Measurements from ENCODE around the gene KDM8. TPM values are rescaled to one million over a fixed set of nuclear protein-coding genes. Genes with fewer than 3 reads are reported as not detected.

Gene KDM8
- total RNA-seq, 8 experiments from 2014 or later: 2.1 to 9.9 (median 4.9) TPM

DNA sequence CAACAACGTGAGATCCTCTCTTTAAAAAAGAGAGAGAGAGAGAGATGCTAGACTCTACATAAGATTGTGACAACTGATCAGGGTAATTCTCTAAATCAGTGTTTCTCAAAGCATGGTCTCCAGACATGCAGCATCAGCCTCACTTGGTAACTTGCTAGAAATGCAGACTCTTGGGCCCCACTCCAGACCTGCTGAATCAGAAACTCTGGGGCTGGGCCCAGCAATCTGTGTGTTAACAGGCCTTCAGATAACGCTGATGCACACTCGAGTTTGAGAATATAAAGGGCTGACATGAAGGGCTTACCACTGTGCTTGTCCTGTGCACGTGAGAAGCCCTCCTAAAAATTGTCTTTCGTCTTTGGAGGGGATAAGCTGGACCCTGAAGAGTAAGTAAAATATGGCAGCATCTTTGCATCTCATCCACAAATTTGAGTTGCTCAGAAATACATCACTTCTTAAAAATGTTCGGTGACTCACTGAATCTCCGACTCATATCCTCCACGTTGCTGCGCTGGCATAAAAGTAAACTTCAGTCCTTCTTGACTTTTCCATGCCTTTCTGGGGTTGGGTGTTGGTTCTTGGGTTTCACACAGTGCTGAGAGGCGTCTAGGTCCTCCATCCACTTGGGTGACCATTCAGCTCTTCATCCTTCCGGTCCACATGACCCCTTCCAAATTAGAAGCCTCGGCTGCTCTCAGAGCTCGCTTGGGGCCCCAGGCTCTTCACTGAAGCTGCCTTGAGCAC, 26.1 kb upstream of the KDM8 start:
- Histone ChIP-seq H3K27ac (no peak overlapping the region), H3K4me1 (replicated peaks in 1 of 2) (no peaks in the 10 kb centered on the region), H3K4me3 (no peak overlapping the region)
- WGBS, 10 experiments: 23 to 79% (median 66%) methylated on average over 3 to 9 of the region's 13 CpGs; no CpG with 5 or more reads in 2 of the 10 experiments
- ATAC-seq (replicated peaks in 6 of 8): no peak
- in situ Hi-C loops (cut with MboI; ENCODE audit: low pct_unique_long_range_greater_than_20kb in 2 of 9, low sequenced_read_pairs in 9 of 9, unreplicated experiment in 9 of 9): no loop called here

DNA sequence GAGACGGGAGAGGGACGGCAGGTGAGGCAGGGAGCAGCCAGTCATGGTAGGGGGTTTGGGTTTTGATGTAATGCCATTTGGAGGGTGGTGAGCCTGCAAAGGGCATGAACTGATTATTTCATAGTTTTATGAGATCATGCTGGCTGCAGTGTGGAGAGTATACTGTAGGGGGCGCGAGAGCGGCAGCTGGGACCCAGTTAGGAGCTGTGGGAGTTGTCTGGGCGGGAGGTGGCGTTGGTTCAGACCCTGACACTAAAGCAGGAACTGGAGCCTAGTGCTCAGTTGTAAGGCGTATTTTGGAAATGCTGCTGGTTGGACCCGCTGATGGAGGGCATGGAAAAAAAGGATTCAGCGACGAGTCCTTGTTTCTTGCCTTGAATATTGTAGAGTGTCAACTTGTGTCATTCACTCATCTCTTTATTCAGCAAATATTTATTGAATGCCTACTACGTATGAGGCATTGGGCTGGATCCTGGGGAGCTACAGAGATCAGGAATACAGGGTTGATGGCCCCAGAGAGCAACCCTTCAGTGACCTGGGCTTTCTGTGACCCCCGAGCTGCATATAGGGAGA, 23.7 kb upstream of the KDM8 start:
- H3K4me1 ChIP-seq (replicated peaks in 1 of 2): no peaks in the 10 kb centered on the region
- 0 to 80% (median 22%) methylated on average over 1 to 13 of the region's 13 CpGs for WGBS, 10 experiments
- in situ Hi-C loops (cut with MboI; ENCODE audit: low pct_unique_long_range_greater_than_20kb in 2 of 9, low sequenced_read_pairs in 9 of 9, unreplicated experiment in 9 of 9): no loop called here
- H3K4me3 ChIP-seq: no peak overlapping the region
- peak; percentile 30 to 90 (median 75) for ATAC-seq (replicated peaks in 6 of 8)
- H3K27ac ChIP-seq: no peak overlapping the region

DNA sequence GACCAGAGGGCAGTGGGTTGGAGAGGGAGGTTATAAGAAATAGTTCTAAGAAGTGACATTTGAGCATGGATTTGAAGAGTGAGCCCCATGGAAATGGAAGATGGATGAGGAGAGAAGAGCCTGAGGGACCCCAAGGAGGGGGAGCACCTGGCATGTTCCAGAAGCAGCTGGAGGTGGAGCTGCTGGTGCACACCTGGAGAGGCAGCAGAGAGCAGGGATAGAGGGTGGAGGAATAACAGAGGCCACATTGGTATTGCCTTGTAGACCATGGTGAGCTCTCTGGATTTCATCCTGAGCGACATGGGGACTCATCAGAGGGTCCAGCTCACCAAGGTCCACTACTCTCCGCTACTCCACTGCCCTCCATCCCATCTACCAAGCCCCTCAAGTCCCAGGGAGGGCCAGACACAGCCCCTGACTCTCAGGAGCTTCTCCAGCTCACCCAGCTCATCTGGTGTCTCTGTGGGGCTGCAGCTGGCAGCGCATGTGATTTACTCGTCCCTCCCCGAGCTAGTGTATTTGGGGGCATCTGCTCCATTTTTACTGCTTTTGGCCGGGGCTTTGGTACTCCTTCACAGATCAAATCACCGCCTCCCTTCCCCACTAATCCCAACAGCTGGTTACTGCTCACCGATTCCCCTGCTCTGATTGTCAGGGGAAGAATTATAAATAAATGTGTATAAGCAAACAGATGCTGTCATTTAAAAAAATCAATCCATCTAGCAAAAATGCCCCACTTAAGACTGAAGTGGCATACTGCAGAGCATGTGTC, 22.1 kb upstream of the KDM8 start:
- 20 to 100% (median 50%) methylated on average over 1 to 8 of the region's 8 CpGs; no CpG with 5 or more reads in 2 of the 10 experiments for WGBS, 10 experiments
- H3K4me3 ChIP-seq: no peak overlapping the region
- in situ Hi-C loops (cut with MboI; ENCODE audit: low pct_unique_long_range_greater_than_20kb in 2 of 9, low sequenced_read_pairs in 9 of 9, unreplicated experiment in 9 of 9): no loop called here
- no peaks in the 10 kb centered on the region for H3K4me1 ChIP-seq (replicated peaks in 1 of 2)
- no peak for ATAC-seq (replicated peaks in 6 of 8)
- no peak overlapping the region for H3K27ac ChIP-seq

DNA sequence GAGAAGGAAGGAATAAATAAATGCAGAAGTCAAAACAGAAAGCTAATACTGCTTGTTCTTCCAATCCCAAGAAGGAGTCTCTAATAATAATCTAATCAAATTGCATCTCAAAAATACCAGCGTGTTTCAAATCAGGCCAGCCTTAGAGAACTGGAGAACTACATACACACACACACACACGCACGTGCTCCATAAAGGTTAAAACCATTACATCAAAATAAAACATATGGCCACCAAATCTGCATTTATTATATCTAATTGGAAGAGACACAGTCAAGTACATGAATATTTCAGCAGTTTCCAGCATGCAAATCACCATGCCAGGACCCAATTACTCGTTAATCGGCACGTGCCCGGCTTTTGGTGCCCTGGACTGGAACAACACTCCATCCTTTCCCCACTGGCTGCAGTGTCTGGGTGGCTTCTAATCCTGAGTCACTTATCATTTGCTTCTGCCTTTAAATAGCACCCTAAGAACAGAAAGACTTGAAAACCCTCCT, 20.4 kb upstream of the KDM8 start:
- Histone ChIP-seq H3K4me1 (replicated peaks in 1 of 2) (no peaks in the 10 kb centered on the region), H3K4me3 (no peak overlapping the region), H3K27ac (no peak overlapping the region)
- 49 to 84% methylated on average over 5 to 7 of the region's 7 CpGs; no CpG with 5 or more reads in 8 of the 10 experiments for WGBS, 10 experiments
- ATAC-seq (replicated peaks in 6 of 8): peak in 1 of 8 experiments; percentile 31
- in situ Hi-C loops (cut with MboI; ENCODE audit: low pct_unique_long_range_greater_than_20kb in 2 of 9, low sequenced_read_pairs in 9 of 9, unreplicated experiment in 9 of 9): no loop called here

DNA sequence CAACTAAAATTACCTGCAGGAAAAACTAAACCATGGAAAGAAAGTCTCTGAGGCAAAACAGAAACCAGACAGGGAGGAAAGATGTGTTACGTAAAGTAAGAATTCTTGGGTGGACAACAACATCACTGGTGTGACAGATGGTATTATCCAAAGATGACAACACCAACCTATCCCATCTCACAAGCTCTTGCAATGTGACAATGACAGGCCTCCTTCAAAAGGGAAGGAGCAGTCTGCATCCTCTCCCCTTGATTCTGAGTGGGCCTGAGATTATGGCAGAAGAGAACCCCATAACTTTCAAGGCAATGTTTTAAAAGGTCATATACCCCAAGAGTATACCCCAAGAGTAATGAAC, 17.6 kb upstream of the KDM8 start:
- no peak for ATAC-seq (replicated peaks in 6 of 8)
- H3K4me1 ChIP-seq (replicated peaks in 1 of 2): no peaks in the 10 kb centered on the region
- in situ Hi-C loops (cut with MboI; ENCODE audit: low pct_unique_long_range_greater_than_20kb in 2 of 9, low sequenced_read_pairs in 9 of 9, unreplicated experiment in 9 of 9): no loop called here
- no peak overlapping the region for H3K27ac ChIP-seq
- no peak overlapping the region for H3K4me3 ChIP-seq
- 80 to 100% (median 100%) methylated on average over 1 of the region's 1 CpG; no CpG with 5 or more reads in 3 of the 10 experiments for WGBS, 10 experiments

DNA sequence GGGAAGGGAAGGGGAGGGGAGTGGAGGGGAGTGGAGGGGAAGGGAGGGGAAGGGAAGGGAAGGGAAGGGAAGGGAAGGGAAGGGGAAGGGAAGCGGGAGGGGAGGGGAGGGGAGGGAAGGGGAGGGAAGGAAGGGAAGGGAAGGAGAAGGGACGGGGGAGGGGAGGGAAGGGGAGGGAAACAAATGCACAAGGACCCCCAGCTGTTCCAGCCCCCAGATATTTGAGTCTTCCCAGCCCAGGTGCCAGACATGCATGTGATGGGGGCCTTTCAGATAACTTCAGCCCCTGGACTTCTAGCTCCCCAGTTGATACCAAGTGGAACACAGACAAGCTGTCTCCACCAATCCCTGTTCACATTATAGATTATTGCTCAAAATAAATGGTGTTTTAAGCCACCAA, 14.7 kb upstream of the KDM8 start:
- Histone ChIP-seq H3K4me3 (no peak overlapping the region), H3K4me1 (replicated peaks in 1 of 2) (no peaks in the 10 kb centered on the region), H3K27ac (no peak overlapping the region)
- in situ Hi-C loops (cut with MboI; ENCODE audit: low pct_unique_long_range_greater_than_20kb in 2 of 9, low sequenced_read_pairs in 9 of 9, unreplicated experiment in 9 of 9): no loop called here
- WGBS, 10 experiments: no CpG with 5 or more reads among the region's 2 CpGs
- ATAC-seq (replicated peaks in 6 of 8): no peak

DNA sequence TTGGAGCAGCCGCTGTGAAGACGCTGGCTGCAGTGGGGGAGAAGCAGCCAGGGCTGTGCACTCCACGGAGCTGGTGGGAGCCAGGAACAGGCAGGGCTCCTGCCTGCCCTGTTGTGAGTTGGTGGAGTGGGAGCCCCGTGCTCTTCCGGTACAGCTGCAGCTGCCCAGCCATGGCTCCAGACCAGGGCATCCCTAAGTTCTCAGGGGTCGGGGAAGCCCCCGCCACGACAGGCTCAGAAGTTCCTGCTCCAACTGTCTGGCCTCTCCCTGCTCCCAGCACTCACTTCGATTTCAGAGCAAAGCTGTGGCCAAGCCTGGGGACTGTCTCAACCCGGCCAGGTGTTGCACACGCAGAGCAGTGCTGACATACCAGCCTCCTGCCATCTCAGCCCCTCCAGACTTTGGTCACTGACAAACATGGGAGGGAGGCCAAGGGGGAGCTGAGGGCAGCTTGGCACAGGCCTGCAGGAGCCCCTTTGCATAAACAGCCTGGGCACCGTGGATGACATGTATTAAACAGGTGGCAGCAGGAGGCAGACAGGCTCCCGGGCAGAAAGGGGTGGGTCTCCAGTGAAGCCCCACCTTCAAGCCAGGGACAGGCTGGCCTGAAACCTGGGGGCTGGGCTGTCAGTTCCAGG, 13.9 kb upstream of the KDM8 start:
- WGBS, 10 experiments: 14 to 100% (median 40%) methylated on average over 1 to 6 of the region's 13 CpGs; no CpG with 5 or more reads in 3 of the 10 experiments
- Histone ChIP-seq H3K4me3 (no peak overlapping the region), H3K27ac (no peak overlapping the region), H3K4me1 (replicated peaks in 1 of 2) (no peaks in the 10 kb centered on the region)
- peak in 1 of 8 experiments; percentile 49 for ATAC-seq (replicated peaks in 6 of 8)
- in situ Hi-C loops (cut with MboI; ENCODE audit: low pct_unique_long_range_greater_than_20kb in 2 of 9, low sequenced_read_pairs in 9 of 9, unreplicated experiment in 9 of 9): no loop called here

DNA sequence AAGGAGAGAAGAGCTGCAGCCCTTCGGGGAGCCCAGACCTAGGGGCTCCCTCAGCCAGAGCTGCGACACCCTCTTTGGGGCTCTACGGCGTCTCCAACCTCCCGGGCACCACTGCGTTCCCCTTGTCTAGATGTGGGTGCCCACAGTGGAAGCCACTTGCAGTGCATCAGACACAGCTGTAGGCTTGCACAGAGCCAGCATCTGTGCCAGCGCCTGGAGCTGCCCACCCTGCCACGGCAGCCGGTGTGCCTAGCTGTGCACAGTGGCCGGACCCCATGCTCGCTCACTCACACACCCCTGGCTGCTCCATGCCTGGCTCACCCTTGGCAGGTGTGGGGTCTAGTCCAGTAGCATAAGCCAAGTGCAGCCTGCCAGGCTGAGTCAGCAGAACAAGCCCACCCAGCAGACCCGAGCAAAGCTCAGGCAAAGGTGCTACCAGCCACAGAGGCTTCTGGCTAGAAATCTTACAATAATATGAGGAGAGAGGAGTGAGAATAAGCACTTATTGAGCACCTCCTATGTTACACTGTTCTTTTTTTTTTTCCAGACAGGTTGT, 12.9 kb upstream of the KDM8 start:
- in situ Hi-C loops (cut with MboI; ENCODE audit: low pct_unique_long_range_greater_than_20kb in 2 of 9, low sequenced_read_pairs in 9 of 9, unreplicated experiment in 9 of 9): no loop called here

DNA sequence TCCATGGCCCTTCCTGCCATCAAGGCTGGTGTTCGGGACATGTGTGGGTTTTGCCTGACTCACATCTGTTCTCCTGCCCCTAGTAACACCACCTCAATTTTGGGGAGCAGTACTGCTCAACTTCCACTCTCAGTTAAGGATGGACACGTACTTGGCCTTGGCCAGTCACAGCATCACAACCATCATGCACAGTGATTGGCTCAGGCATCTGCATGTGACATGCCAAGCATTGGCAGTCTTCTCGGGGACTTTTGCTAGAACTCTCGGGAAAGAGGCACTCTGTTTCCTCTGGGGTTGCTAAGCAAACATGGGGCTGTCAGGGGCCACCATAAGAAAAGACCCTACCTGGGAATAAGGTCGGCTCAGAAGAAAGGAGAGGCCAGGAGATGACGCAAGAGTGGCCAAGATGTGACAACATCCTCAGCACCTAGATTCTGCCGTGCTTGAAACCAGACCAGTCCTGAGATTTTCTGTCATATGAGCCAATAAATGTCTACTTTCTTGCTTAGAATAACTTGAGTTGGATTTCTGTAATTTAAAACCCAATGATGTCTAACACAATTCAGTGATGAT, 11.9 kb upstream of the KDM8 start:
- ATAC-seq (replicated peaks in 6 of 8): no peak

More for the DNA sequence above, 12.9 kb upstream of the KDM8 start:
- H3K27ac ChIP-seq: no peak overlapping the region
- ATAC-seq (replicated peaks in 6 of 8): no peak
- no peaks in the 10 kb centered on the region for H3K4me1 ChIP-seq (replicated peaks in 1 of 2)
- WGBS, 10 experiments: 67 to 100% (median 95%) methylated on average over 1 to 4 of the region's 12 CpGs; no CpG with 5 or more reads in 7 of the 10 experiments
- H3K4me3 ChIP-seq: no peak overlapping the region

DNA sequence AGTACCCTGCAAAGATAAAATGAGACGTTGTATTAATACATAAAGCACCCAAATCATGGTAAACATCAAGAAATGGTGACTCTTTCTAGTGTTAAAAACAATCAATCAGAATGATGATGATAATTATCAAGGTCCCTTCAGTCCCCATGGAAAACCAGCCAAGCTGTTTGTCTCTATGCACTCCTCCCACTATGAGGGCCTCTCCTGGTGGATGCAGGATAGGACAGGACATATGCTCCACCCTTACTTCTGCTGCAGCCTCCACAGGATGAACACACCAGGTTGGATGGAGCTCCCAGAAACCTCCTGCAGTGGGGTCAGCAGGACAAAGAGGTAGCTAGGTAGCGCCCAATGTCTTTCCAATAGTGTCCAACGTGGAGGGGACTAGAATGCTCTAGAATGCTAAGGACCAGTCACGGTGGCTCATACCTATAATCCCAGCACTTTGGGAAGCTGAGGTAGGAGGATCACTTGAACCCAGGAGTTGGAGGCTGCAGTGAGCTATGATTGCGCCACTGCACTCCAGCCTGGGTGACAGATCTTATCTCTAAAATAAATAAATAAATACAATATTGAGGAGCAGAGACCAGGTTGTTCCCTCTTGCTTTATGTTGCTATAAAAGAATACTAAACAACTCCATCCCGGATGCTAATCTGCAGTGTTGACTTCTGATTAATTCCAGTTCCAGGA, 9.9 kb upstream of the KDM8 start:
- no peak overlapping the region for H3K4me3 ChIP-seq
- ATAC-seq (replicated peaks in 6 of 8): peak in 2 of 8 experiments; percentile 24 to 40
- in situ Hi-C loops (cut with MboI; ENCODE audit: low pct_unique_long_range_greater_than_20kb in 2 of 9, low sequenced_read_pairs in 9 of 9, unreplicated experiment in 9 of 9): no loop called here
- no peaks in the 10 kb centered on the region for H3K4me1 ChIP-seq (replicated peaks in 1 of 2)
- WGBS, 10 experiments: 20 to 84% (median 58%) methylated on average over 1 to 4 of the region's 6 CpGs; no CpG with 5 or more reads in 1 of the 10 experiments
- no peak overlapping the region for H3K27ac ChIP-seq

More for the DNA sequence above, 11.9 kb upstream of the KDM8 start:
- H3K4me1 ChIP-seq (replicated peaks in 1 of 2): no peaks in the 10 kb centered on the region
- 0 to 79% (median 41%) methylated on average over 1 to 6 of the region's 7 CpGs; no CpG with 5 or more reads in 3 of the 10 experiments for WGBS, 10 experiments
- no peak overlapping the region for H3K27ac ChIP-seq
- no peak overlapping the region for H3K4me3 ChIP-seq
- in situ Hi-C loops (cut with MboI; ENCODE audit: low pct_unique_long_range_greater_than_20kb in 2 of 9, low sequenced_read_pairs in 9 of 9, unreplicated experiment in 9 of 9): no loop called here

DNA sequence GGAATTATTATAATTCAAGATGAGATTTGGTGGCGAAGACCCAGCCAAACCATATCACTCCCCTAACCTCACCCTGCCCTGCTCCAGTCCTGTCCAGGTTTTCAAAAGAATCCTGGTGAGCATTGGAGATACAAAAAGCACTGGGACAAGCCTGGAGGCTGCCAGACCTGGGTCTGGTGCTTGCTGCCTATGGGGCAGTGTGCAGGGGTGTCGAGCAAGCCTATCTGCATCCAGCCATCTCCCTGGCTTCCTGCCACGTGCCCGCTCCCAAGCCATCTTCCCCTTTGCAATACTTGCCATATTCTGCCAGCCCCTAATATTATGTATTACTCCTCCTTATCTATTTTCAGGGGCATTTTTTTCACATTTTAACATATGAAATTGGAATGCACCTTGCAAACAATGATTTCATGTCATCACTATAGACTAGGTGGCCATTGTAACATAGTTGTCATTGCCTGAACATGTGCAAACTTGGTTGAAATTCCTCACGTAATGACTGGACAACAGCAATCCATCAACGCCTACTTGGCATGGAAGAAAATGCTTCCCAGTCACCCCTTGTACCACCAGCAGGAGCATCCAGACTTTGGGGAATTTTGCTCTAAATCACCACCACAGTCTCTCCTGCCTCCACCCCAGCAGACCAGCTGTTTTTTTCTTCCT, 8.1 kb upstream of the KDM8 start:
- ATAC-seq (replicated peaks in 6 of 8): no peak
- in situ Hi-C loops (cut with MboI; ENCODE audit: low pct_unique_long_range_greater_than_20kb in 2 of 9, low sequenced_read_pairs in 9 of 9, unreplicated experiment in 9 of 9): no loop called here
- H3K4me1 ChIP-seq (replicated peaks in 1 of 2): no peaks in the 10 kb centered on the region
- WGBS, 10 experiments: 20 to 100% (median 75%) methylated on average over 1 to 6 of the region's 6 CpGs; no CpG with 5 or more reads in 1 of the 10 experiments
- H3K27ac ChIP-seq: no peak overlapping the region
- no peak overlapping the region for H3K4me3 ChIP-seq
